Mesendoderm (in vitro differentiated cells): ENCODE results near the gene ZNF814.

Experiments
- DNase-seq: peaks from one replicate; pipeline ENCODE4 v3.0.0; 2013
- H2AK5ac ChIP-seq: 2 replicates; pipeline ENCODE4 v1.6.1; 2013; ENCODE audit warnings: low read length, inconsistent platforms
- H2BK120ac ChIP-seq: 2 replicates; pipeline ENCODE4 v1.6.1; 2013; ENCODE audit warnings: low read depth, mild to moderate bottlenecking, low read length, moderate library complexity, mixed read lengths
- H2BK15ac ChIP-seq: replicated peaks from 2 replicates; pipeline ENCODE4 v1.6.1; 2013; ENCODE audit warnings: low read depth, mild to moderate bottlenecking, moderate library complexity
- H2BK5ac ChIP-seq: 2 replicates; pipeline ENCODE4 v1.6.1; 2013; ENCODE audit warnings: low read length, inconsistent platforms
- H3K18ac ChIP-seq: 2 replicates; pipeline ENCODE4 v1.6.1; 2013; ENCODE audit warnings: mild to moderate bottlenecking, low read length, mixed read lengths
- H3K23ac ChIP-seq: one replicate; pipeline ENCODE4 v1.6.1; 2013; ENCODE audit warnings: low read length
- H3K27ac ChIP-seq: 2 replicates; pipeline ENCODE4 v1.5.1; 2013; ENCODE audit warnings: low read depth, mild to moderate bottlenecking, inconsistent platforms, low read length, moderate library complexity
- H3K27me3 ChIP-seq: 2 replicates; pipeline ENCODE4 v1.6.1; 2013; ENCODE audit warnings: low read length, control low read depth, mild to moderate bottlenecking, inconsistent platforms; ENCODE audit not compliant: insufficient read depth, poor library complexity
- H3K36me3 ChIP-seq: 2 replicates; pipeline ENCODE4 v1.6.1; 2013; ENCODE audit warnings: low read length, inconsistent platforms; ENCODE audit not compliant: control insufficient read depth, insufficient read depth
- H3K4ac ChIP-seq: one replicate; pipeline ENCODE4 v1.6.1; 2013; ENCODE audit warnings: low read depth, mild to moderate bottlenecking, low read length, moderate library complexity
- H3K4me1 ChIP-seq: 2 replicates; pipeline ENCODE4 v1.6.1; 2013; ENCODE audit warnings: low read depth, low read length, inconsistent platforms; ENCODE audit not compliant: control insufficient read depth
- H3K4me2 ChIP-seq: 2 replicates; pipeline ENCODE4 v1.6.1; 2013; ENCODE audit warnings: low read length
- H3K4me3 ChIP-seq: 2 replicates; pipeline ENCODE4 v1.5.1; 2013; ENCODE audit warnings: mild to moderate bottlenecking, low read length
- H3K56ac ChIP-seq: one replicate; pipeline ENCODE4 v1.6.1; 2013; ENCODE audit warnings: low read length
- H3K79me1 ChIP-seq: 2 replicates; pipeline ENCODE4 v1.6.1; 2013; ENCODE audit warnings: low read length, inconsistent platforms
- H3K79me2 ChIP-seq: 2 replicates; pipeline ENCODE4 v1.6.1; 2013; ENCODE audit warnings: mild to moderate bottlenecking, low read length; ENCODE audit not compliant: control insufficient read depth, insufficient read depth
- H3K9ac ChIP-seq: 2 replicates; pipeline ENCODE4 v1.6.1; 2013; ENCODE audit warnings: low read length, inconsistent platforms
- H4K5ac ChIP-seq: one replicate; pipeline ENCODE4 v1.6.1; 2013; ENCODE audit warnings: low read length
- H4K8ac ChIP-seq: one replicate; pipeline ENCODE4 v1.6.1; 2013; ENCODE audit warnings: low read depth, mild to moderate bottlenecking, control low read depth, low read length, moderate library complexity
- whole genome bisulfite sequencing: extraction: QIAGEN DNeasy Blood & Tissue Kit; methylation state at CpG from one replicate; pipeline ENCODE4 v1.1.7; 2013; ENCODE audit warnings: low lambda C conversion rate, missing lambda C conversion rate; ENCODE audit not compliant: insufficient coverage; ENCODE audit errors: extremely low coverage; 5-methylcytosine and 5-hydroxymethylcytosine counted together

ZNF814 gene

DNA sequence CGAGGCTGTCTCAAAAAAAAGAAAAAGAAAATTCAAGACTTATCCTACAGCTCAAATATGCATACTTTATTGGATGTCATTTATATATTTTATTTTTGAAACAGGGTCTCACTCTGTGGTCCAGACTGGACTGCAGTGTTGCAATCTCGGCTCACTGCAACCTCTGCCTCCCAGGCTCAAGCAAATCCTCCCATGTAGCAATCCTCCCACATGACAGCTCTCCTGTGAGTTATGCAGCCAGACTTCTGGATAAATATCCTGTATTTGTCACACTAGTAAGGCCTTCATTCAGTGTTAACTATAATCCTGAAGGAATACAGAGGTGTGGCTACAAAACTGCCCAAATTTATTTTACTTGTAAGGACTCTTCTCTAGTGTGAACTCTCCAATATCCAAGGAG lies 81.3 kb downstream of the ZNF814 start:
- H2BK120ac ChIP-seq, result no peak overlapping the region
- H2BK15ac ChIP-seq, result no peak overlapping the region
- DNase-seq, result no peak
- H4K8ac ChIP-seq, result no peak overlapping the region
- peaks cover 15% of the 10 kb centered on the region for H3K79me2 ChIP-seq
- H3K23ac ChIP-seq, result no peak overlapping the region
- WGBS, result no CpG with 5 or more reads among the region's 2 CpGs
- no peak overlapping the region for H2BK5ac ChIP-seq
- no peak overlapping the region for H3K27ac ChIP-seq
- H3K36me3 ChIP-seq, result peaks cover 5% of the 10 kb centered on the region
- H3K18ac ChIP-seq, result no peak overlapping the region
- no peak overlapping the region for H3K9ac ChIP-seq
- no peaks in the 10 kb centered on the region for H3K27me3 ChIP-seq
- no peak overlapping the region for H3K4ac ChIP-seq
- H2AK5ac ChIP-seq, result no peak overlapping the region
- no peak overlapping the region for H3K56ac ChIP-seq
- peaks cover 11% of the 10 kb centered on the region for H3K79me1 ChIP-seq
- no peak overlapping the region for H3K4me3 ChIP-seq
- peaks cover 3% of the 10 kb centered on the region for H3K4me1 ChIP-seq
- no peak overlapping the region for H4K5ac ChIP-seq
- H3K4me2 ChIP-seq, result no peak overlapping the region

- H3K9ac ChIP-seq, result peak overlapping the region; percentile 84
- H3K36me3 ChIP-seq, result peaks cover 4% of the 10 kb centered on the region
- peak; percentile 96 for DNase-seq
- peak overlapping the region; percentile 80 for H3K23ac ChIP-seq
- H3K27ac ChIP-seq, result peak overlapping the region; percentile 97
- H4K5ac ChIP-seq, result no peak overlapping the region
- peak overlapping the region; percentile 54 for H2BK5ac ChIP-seq
- no peak overlapping the region for H4K8ac ChIP-seq
- WGBS, result no CpG with 5 or more reads among the region's 19 CpGs
- peak overlapping the region; percentile 52 for H3K4me3 ChIP-seq
- peak overlapping the region; percentile 89 for H3K18ac ChIP-seq
- peaks cover 13% of the 10 kb centered on the region for H3K4me1 ChIP-seq
- no peak overlapping the region for H2BK15ac ChIP-seq
- peaks cover 6% of the 10 kb centered on the region for H3K79me1 ChIP-seq
- H2BK120ac ChIP-seq, result peak overlapping the region; percentile 75
- no peaks in the 10 kb centered on the region for H3K27me3 ChIP-seq
- H3K4me2 ChIP-seq, result peak overlapping the region; percentile 72
- peaks cover 4% of the 10 kb centered on the region for H3K79me2 ChIP-seq
- peak overlapping the region; percentile 85 for H3K56ac ChIP-seq
- H2AK5ac ChIP-seq, result no peak overlapping the region
- H3K4ac ChIP-seq, result peak overlapping the region; percentile 98
Measured at GRCh38 chr19:57803594-57804325, 85.1 kb downstream of the ZNF814 start.

DNA sequence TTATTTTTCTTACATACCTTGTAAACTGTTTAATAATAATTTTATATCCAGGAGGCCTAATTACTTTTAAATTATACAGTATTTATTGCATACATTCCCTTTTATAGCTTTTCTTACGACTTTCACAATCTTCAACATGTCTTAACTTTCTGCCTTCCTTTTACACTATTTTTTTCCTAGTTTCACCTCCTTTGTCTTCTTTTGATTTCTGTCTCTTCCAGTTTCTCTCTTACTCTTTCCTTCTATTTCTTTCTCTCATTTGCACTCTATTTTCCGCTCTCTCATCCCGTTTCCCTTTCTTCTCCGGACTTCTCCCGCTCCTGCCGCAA lies 85.6 kb downstream of the ZNF814 start:
- no CpG with 5 or more reads among the region's 6 CpGs for WGBS
- H2BK120ac ChIP-seq, result no peak overlapping the region
- H3K23ac ChIP-seq, result no peak overlapping the region
- no peaks in the 10 kb centered on the region for H3K27me3 ChIP-seq
- peaks cover 13% of the 10 kb centered on the region for H3K4me1 ChIP-seq
- peak overlapping the region; percentile 85 for H3K56ac ChIP-seq
- peak overlapping the region; percentile 84 for H3K9ac ChIP-seq
- no peak overlapping the region for H3K4me2 ChIP-seq
- no peak for DNase-seq
- H2AK5ac ChIP-seq, result no peak overlapping the region
- H4K8ac ChIP-seq, result no peak overlapping the region
- H2BK15ac ChIP-seq, result no peak overlapping the region
- H3K27ac ChIP-seq, result peak overlapping the region; percentile 97
- no peak overlapping the region for H3K4ac ChIP-seq
- peaks cover 3% of the 10 kb centered on the region for H3K79me1 ChIP-seq
- peaks cover 4% of the 10 kb centered on the region for H3K79me2 ChIP-seq
- peak overlapping the region; percentile 89 for H3K18ac ChIP-seq
- no peak overlapping the region for H2BK5ac ChIP-seq
- peaks cover 1% of the 10 kb centered on the region for H3K36me3 ChIP-seq
- H4K5ac ChIP-seq, result no peak overlapping the region
- H3K4me3 ChIP-seq, result no peak overlapping the region

DNA sequence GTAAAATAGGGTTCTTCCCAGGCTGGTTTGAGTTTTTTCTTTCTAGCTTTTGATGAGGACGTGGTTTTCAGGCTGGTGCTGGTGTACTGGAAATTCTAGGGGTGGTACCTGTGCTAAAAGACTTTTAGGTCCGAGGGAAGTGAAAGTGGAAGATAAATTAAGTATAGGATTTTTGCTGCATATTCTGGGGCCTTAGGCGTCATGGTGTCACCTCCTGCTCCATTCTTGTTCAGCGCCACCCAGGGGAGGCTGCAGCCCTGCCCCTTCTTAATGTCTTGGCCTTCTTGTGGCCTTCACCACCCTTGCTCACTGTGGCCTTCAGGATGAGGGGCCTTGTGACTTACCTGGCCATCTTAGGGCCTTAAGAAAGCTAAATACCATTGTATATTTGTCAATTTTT lies 86.6 kb downstream of the ZNF814 start:
- no peak overlapping the region for H2BK15ac ChIP-seq
- no peak overlapping the region for H3K4me3 ChIP-seq
- peak; percentile 60 for DNase-seq
- no peak overlapping the region for H3K23ac ChIP-seq
- no peak overlapping the region for H3K27ac ChIP-seq
- H4K5ac ChIP-seq, result no peak overlapping the region
- peak overlapping the region; percentile 42 for H3K56ac ChIP-seq
- H3K4me1 ChIP-seq, result peaks cover 13% of the 10 kb centered on the region
- H3K4me2 ChIP-seq, result no peak overlapping the region
- no peak overlapping the region for H3K9ac ChIP-seq
- peaks cover 2% of the 10 kb centered on the region for H3K79me2 ChIP-seq
- no CpG with 5 or more reads among the region's 4 CpGs for WGBS
- H3K4ac ChIP-seq, result no peak overlapping the region
- H3K27me3 ChIP-seq, result no peaks in the 10 kb centered on the region
- no peak overlapping the region for H2BK5ac ChIP-seq
- peaks cover 2% of the 10 kb centered on the region for H3K79me1 ChIP-seq
- no peak overlapping the region for H4K8ac ChIP-seq
- no peak overlapping the region for H3K18ac ChIP-seq
- no peak overlapping the region for H2BK120ac ChIP-seq
- no peaks in the 10 kb centered on the region for H3K36me3 ChIP-seq
- no peak overlapping the region for H2AK5ac ChIP-seq

DNA sequence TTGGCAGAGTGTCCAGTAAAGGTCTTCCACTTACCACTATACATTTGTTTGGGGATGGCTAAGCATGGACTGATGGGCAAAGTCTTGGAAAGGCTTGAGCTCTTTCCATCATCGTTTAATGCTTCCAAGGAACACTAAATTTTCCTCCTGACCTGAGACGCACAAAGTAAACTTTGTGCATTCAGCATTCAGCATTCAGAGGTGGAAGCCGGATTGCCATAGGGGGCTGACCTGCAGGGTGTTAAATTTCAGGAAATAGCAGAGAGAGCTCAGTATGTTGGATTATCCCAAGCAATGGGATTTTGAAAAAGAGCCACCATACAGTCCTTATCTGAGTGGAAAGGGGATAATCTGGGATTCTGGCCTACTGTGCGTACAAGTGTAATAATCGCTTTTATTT lies 88.1 kb downstream of the ZNF814 start:
- Histone ChIP-seq H4K5ac (no peak overlapping the region), H3K27me3 (no peaks in the 10 kb centered on the region), H2AK5ac (no peak overlapping the region), H4K8ac (no peak overlapping the region), H3K4me3 (no peak overlapping the region), H3K79me2 (no peaks in the 10 kb centered on the region), H2BK5ac (no peak overlapping the region), H3K18ac (no peak overlapping the region), H3K23ac (peak overlapping the region; percentile 45), H3K79me1 (peaks cover under 1% of the 10 kb centered on the region), H3K4me2 (no peak overlapping the region), H3K4ac (no peak overlapping the region), H2BK15ac (no peak overlapping the region), H2BK120ac (no peak overlapping the region), H3K56ac (peak overlapping the region; percentile 18), H3K9ac (no peak overlapping the region), H3K4me1 (peaks cover 13% of the 10 kb centered on the region), H3K36me3 (no peaks in the 10 kb centered on the region), H3K27ac (no peak overlapping the region)
- DNase-seq, result peak; percentile 34
- no CpG with 5 or more reads among the region's 5 CpGs for WGBS
